GM19328 (cell line): ENCODE data around the gene PCDHGA8.
"Not testable (repeated sequence)": the region's sequence is repeated elsewhere in the genome, so short reads cannot be mapped to it uniquely, and the experiment has no call there.

Experiments used
- ATAC-seq: cut with Tn5 transposase; IDR thresholded peaks from one replicate; pipeline ENCODE4 v1.9.1; 2021; ENCODE audit warnings: mild to moderate bottlenecking, moderate library complexity; ENCODE audit not compliant: unreplicated experiment

PCDHGA8 gene

GRCh38 chr5:141399555-141400258 is 7.3 kb downstream of the PCDHGA8 start:
- no peak for ATAC-seq

- ATAC-seq = no peak
These were observed 10.3 kb downstream of the PCDHGA8 start, which contains the start of gene PCDHGA9 for GRCh38 chr5:141402553-141403243. TSS of gene PCDHGA9 (plus strand) at chr5:141402778. CDS start at chr5:141402953, 175 bp downstream.

- ATAC-seq = no peak
These were observed 11.0 kb downstream of the PCDHGA8 start for GRCh38 chr5:141403387-141403786.

GRCh38 chr5:141407790-141408505 is 15.5 kb downstream of the PCDHGA8 start, which contains the start of gene PCDHGB6:
TSS of gene PCDHGB6 (plus strand) at chr5:141408021. CDS start at chr5:141408203, 182 bp downstream.
- peak; percentile 76 for ATAC-seq

GRCh38 chr5:141409598-141410306 is 17.3 kb downstream of the PCDHGA8 start:
- no peak for ATAC-seq

GRCh38 chr5:141411575-141411974 is 19.1 kb downstream of the PCDHGA8 start:
- no peak for ATAC-seq

- ATAC-seq = no peak
These were observed 20.6 kb downstream of the PCDHGA8 start, which contains the start of gene PCDHGA10 for GRCh38 chr5:141412854-141413539. TSS of gene PCDHGA10 (plus strand) at chr5:141412987. CDS start at chr5:141413176, 189 bp downstream.

GRCh38 chr5:141413540-141414069 is 21.2 kb downstream of the PCDHGA8 start:
- no peak for ATAC-seq

GRCh38 chr5:141414548-141415274 is 22.3 kb downstream of the PCDHGA8 start:
- not testable (repeated sequence) for ATAC-seq

GRCh38 chr5:141415275-141415618 is 22.8 kb downstream of the PCDHGA8 start:
- ATAC-seq = not testable (repeated sequence)

- ATAC-seq = peak; percentile 61
These were observed 25.2 kb downstream of the PCDHGA8 start, which contains the start of gene PCDHGB7 for GRCh38 chr5:141417494-141418172. TSS of gene PCDHGB7 (plus strand) at chr5:141417677. CDS start at chr5:141417860, 183 bp downstream.

- no peak for ATAC-seq
These were observed 26.8 kb downstream of the PCDHGA8 start for GRCh38 chr5:141419074-141419880.

- ATAC-seq = no peak
These were observed 28.5 kb downstream of the PCDHGA8 start, which contains the start of gene PCDHGA11 for GRCh38 chr5:141420855-141421488. TSS of gene PCDHGA11 (plus strand) at chr5:141421051. CDS start at chr5:141421228, 177 bp downstream.

GRCh38 chr5:141421489-141421855 is 29.0 kb downstream of the PCDHGA8 start:
- ATAC-seq = no peak

- ATAC-seq = no peak
These were observed 30.4 kb downstream of the PCDHGA8 start for GRCh38 chr5:141422742-141423291.

- no peak for ATAC-seq
These were observed 35.5 kb downstream of the PCDHGA8 start for GRCh38 chr5:141427783-141428426.
